Nephron progenitor cell (in vitro differentiated cells): ENCODE measurements around the gene RMC1.
"Not testable (repeated sequence)": the region's sequence is repeated elsewhere in the genome, so short reads cannot be mapped to it uniquely, and the experiment has no call there.

ENCODE experiments used
- DNase-seq: peaks from one replicate; pipeline ENCODE4 v3.0.0; 2021
- H3K27ac Mint-ChIP-seq: 2 replicates; pipeline ENCODE4 v1.8.0; 2021; ENCODE audit warnings: mild to moderate bottlenecking, moderate library complexity, mixed read lengths
- H3K27me3 Mint-ChIP-seq: 2 replicates; pipeline ENCODE4 v1.8.0; 2021; ENCODE audit warnings: mild to moderate bottlenecking, low read depth, mixed read lengths; ENCODE audit not compliant: poor library complexity
- H3K36me3 Mint-ChIP-seq: 2 replicates; pipeline ENCODE4 v1.8.0; 2021; ENCODE audit warnings: low read depth, mixed read lengths
- H3K4me1 Mint-ChIP-seq: 2 replicates; pipeline ENCODE4 v1.8.0; 2021; ENCODE audit warnings: mixed read lengths
- H3K4me3 Mint-ChIP-seq: 2 replicates; pipeline ENCODE4 v1.8.0; 2021; ENCODE audit warnings: mild to moderate bottlenecking, moderate library complexity, mixed read lengths
- H3K9me3 Mint-ChIP-seq: 2 replicates; pipeline ENCODE4 v1.8.0; 2021; ENCODE audit warnings: mild to moderate bottlenecking, moderate library complexity, mixed read lengths
- TF ChIP-seq, protein P1 (sequence below): fragments of 200-600 bp; sonication (generic); IDR thresholded peaks from 2 replicates; pipeline ENCODE4 v1.5.0; 2021; ENCODE audit warnings: antibody characterized with exemption

The RMC1 gene

DNA sequence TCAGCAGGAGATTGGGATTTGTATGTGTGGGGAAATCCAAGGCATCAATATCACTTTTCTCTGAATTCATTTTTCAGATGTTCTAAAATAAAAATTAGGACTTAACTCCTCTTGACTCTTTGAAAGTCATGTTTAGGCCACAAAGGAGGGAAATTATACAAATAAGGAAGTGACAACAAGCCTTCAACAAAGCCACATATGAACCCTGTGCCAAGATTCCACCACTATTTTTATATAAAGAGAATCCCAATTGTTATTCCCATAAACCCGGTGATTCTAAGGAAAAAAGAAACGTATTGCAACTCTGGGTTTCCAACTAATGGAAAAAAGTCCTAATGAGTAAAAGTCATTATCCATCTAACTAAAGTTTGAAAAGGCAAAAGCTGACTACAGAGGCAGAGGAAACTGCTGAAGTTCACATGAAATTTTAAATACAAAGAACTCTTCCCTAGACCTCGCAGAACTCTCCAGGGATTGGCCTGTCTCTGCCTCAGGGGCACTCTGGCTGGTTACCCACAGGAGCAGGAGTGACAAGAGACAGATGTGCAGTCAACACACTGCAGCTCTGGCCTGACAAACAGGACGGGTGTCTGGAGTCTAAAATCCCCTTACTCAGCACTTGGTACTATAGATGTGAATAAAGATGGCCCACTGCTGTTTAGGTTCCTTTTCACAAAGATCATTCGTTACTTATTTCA is 71.4 kb downstream of the RMC1 start:
- no peaks in the 10 kb centered on the region for H3K27me3 Mint-ChIP-seq
- no peak overlapping the region for H3K4me3 Mint-ChIP-seq
- DNase-seq = no peak
- H3K27ac Mint-ChIP-seq = peak overlapping the region; percentile 36
- TF ChIP-seq, protein P1, sequence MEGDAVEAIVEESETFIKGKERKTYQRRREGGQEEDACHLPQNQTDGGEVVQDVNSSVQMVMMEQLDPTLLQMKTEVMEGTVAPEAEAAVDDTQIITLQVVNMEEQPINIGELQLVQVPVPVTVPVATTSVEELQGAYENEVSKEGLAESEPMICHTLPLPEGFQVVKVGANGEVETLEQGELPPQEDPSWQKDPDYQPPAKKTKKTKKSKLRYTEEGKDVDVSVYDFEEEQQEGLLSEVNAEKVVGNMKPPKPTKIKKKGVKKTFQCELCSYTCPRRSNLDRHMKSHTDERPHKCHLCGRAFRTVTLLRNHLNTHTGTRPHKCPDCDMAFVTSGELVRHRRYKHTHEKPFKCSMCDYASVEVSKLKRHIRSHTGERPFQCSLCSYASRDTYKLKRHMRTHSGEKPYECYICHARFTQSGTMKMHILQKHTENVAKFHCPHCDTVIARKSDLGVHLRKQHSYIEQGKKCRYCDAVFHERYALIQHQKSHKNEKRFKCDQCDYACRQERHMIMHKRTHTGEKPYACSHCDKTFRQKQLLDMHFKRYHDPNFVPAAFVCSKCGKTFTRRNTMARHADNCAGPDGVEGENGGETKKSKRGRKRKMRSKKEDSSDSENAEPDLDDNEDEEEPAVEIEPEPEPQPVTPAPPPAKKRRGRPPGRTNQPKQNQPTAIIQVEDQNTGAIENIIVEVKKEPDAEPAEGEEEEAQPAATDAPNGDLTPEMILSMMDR = no peak
- peaks cover 4% of the 10 kb centered on the region for H3K9me3 Mint-ChIP-seq
- peaks cover 29% of the 10 kb centered on the region for H3K36me3 Mint-ChIP-seq
- H3K4me1 Mint-ChIP-seq = peaks cover 26% of the 10 kb centered on the region

DNA sequence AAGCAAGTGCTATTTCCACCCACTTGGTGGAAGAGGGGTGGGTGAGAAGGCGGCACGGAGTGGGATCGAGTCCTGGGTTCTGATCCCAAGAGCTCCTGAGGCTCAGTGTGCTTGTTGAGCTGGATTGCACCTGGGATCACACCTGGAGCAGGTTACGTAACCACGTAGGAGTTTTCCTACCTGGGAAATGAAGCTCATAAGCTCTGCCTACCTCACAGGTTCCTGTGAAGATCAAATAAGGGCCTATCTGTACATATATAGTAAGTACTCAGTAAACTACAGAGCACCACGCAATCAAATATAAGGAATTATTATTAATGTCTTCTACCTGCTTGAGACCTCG is 72.0 kb downstream of the RMC1 start:
- peaks cover 31% of the 10 kb centered on the region for H3K4me1 Mint-ChIP-seq
- H3K36me3 Mint-ChIP-seq = peaks cover 27% of the 10 kb centered on the region
- peaks cover 4% of the 10 kb centered on the region for H3K9me3 Mint-ChIP-seq
- peak overlapping the region; percentile 19 for H3K27ac Mint-ChIP-seq
- TF ChIP-seq, protein P1 = no peak
- no peaks in the 10 kb centered on the region for H3K27me3 Mint-ChIP-seq
- DNase-seq = no peak
- H3K4me3 Mint-ChIP-seq = no peak overlapping the region

DNA sequence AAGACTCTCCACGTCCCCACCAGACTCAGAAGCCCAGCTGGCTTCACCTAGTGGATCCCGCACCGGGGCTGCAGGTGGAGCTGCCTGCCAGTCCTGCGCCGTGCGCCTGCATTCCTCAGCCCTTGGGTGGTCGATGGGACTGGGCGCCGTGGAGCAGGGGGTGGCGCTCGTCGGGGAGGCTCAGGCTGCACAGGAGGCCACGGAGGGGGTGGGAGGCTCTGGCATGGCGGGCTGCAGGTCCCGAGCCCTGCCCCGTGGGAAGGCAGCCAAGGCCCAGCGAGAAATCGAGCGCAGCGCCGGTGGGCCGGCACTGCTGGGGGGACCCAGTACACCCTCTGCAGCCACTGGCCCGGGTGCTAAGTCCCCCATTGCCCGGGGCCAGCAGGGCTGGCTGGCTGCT is 74.2 kb downstream of the RMC1 start:
- not testable (repeated sequence) for H3K9me3 Mint-ChIP-seq, H3K4me3 Mint-ChIP-seq, H3K27ac Mint-ChIP-seq, DNase-seq, H3K27me3 Mint-ChIP-seq
- H3K36me3 Mint-ChIP-seq = peaks cover 32% of the 10 kb centered on the region
- peaks cover 47% of the 10 kb centered on the region for H3K4me1 Mint-ChIP-seq

DNA sequence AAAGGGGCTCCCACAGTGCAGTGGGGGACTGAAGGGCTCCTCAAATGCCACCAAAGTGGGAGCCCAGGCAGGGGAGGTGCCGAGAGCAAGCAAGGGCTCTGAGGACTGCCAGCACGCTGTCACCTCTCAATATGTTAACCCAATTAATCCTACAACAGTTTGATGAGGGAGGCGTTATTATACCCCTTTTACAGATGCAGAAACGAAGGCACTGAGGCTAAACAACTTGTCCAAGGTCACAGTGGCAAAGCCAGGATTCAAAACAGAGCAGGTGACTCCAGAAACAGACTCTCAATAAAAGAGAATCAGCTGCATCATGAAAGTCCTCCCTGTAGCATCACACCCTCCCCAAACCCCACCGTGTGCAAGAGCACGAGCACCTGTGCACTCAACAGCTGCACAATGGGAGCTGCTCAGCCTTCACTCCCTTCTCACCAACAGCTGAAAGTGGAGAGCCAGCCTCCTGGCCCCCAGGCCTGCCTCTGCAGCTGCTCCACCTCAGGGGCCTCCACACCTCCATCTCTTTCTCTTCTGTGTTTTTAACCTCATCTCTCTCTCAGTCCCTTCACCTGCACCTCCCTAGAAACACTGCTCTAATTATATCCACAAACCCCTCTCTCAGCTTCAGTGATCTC is 74.9 kb downstream of the RMC1 start:
- no peaks in the 10 kb centered on the region for H3K27me3 Mint-ChIP-seq
- peaks cover 50% of the 10 kb centered on the region for H3K4me1 Mint-ChIP-seq
- peaks cover 4% of the 10 kb centered on the region for H3K9me3 Mint-ChIP-seq
- H3K27ac Mint-ChIP-seq = peak overlapping the region; percentile 74
- no peak overlapping the region for H3K4me3 Mint-ChIP-seq
- TF ChIP-seq, protein P1 = no peak
- no peak for DNase-seq
- H3K36me3 Mint-ChIP-seq = peaks cover 32% of the 10 kb centered on the region

DNA sequence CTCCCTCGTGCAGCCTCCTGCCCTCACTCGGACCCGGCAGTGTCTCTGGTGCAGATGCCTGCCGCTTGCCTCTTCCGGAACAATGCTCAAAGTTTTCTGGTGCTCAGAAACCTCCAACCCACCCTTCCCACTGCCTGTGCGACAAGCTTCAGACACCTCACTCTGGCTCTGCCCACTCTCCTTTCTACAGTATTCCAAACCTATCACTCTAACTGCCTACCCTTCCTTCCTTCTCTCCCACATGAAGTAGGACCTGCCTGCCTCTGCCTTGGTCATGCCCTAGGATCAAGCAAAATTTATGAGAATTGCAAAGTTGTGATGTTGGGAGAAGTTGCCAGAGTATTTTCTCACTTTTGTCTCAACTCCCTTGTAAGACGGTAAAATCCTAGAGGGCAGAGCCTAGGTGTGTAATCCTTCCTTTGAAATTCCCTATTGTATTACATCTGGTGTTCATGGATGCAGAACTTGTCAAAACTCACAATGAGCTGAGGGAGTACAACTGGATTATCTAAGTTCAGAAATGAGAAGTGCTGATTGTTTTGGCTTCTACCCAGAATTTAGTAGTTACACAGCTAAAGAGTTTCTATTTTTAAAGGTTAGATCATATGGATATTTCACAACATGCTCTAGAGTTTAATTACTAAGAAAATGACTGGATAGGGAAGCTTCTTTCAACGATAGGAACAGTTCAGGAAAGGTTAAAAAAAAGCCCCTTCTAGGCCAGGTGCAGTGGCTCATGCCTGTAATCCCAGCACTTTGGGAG is 75.8 kb downstream of the RMC1 start:
- Mint-ChIP-seq H3K27ac (peak overlapping the region; percentile 54), H3K4me3 (peak overlapping the region; percentile 4), H3K27me3 (no peaks in the 10 kb centered on the region), H3K4me1 (peaks cover 59% of the 10 kb centered on the region), H3K9me3 (peaks cover 4% of the 10 kb centered on the region), H3K36me3 (peaks cover 32% of the 10 kb centered on the region)
- TF ChIP-seq, protein P1 = no peak
- DNase-seq = no peak

DNA sequence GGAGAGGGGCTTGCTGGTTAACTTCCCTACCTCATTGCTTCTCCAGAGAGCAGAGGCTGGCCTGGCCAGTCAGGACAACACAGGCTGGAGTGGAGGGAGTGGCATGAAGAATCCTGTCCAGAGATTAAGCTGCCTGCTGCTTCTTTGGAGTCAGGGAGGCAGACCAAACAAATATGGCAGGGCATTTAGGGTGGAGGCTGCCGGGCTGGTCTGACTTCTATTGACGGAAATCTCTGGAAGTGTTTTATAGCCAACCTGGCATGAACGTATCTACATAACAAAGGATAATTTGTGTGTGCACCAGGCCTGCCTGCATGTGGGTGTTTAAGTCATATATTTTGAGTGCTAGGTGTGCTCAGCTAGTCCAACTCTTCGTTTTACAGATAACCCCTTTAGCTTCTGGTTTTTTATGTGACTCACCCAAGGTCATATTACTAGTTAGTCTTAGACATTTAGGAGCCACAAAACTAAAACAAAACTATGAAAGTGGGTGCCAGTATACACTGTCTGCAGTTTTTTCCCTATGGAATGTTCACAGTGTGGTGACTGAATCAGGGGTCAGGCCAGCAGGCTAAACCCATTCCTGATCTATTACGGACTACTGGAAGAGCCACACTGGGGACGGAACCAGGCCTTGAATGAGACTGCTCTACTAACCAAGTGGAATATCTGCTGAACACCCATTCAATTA is 77.5 kb downstream of the RMC1 start:
- H3K27me3 Mint-ChIP-seq = no peaks in the 10 kb centered on the region
- TF ChIP-seq, protein P1 = no peak
- H3K4me1 Mint-ChIP-seq = peaks cover 66% of the 10 kb centered on the region
- H3K4me3 Mint-ChIP-seq = no peak overlapping the region
- H3K36me3 Mint-ChIP-seq = peaks cover 26% of the 10 kb centered on the region
- H3K9me3 Mint-ChIP-seq = peaks cover 4% of the 10 kb centered on the region
- H3K27ac Mint-ChIP-seq = peak overlapping the region; percentile 12
- DNase-seq = no peak
